Muscle of leg (tissue), 11 donors: ENCODE data around the gene PTPN7. TPM values are rescaled to one million over a fixed set of nuclear protein-coding genes. Genes with fewer than 3 reads are reported as not detected.

Source experiments
- DNase-seq: peaks from one replicate; pipeline ENCODE4 v3.0.0; 2013
- H3K27ac ChIP-seq: one replicate; pipeline ENCODE4 v1.5.1; 2013; ENCODE audit warnings: mild to moderate bottlenecking, low read length, control low read depth
- H3K27me3 ChIP-seq: one replicate; pipeline ENCODE4 v1.6.1; 2013; ENCODE audit warnings: low read length; ENCODE audit not compliant: control insufficient read depth, insufficient read depth
- H3K36me3 ChIP-seq: one replicate; pipeline ENCODE4 v1.6.1; 2013; ENCODE audit warnings: low read length; ENCODE audit not compliant: control insufficient read depth, insufficient read depth
- H3K4me1 ChIP-seq: one replicate; pipeline ENCODE4 v1.6.1; 2013; ENCODE audit warnings: low read length; ENCODE audit not compliant: control insufficient read depth, insufficient read depth
- H3K4me3 ChIP-seq: one replicate; pipeline ENCODE4 v1.5.1; 2013; ENCODE audit warnings: low read length, control low read depth
- H3K9me3 ChIP-seq: replicated peaks from 2 replicates; pipeline ENCODE4 v1.6.1; 2013; ENCODE audit warnings: low read depth, low read length; ENCODE audit not compliant: control insufficient read depth
- WGBS: methylation state at CpG from one replicate; pipeline ENCODE4 v1.1.5; 2013; ENCODE audit warnings: missing lambda C conversion rate; ENCODE audit not compliant: insufficient coverage; 5-methylcytosine and 5-hydroxymethylcytosine counted together
- polyA plus RNA-seq, 8 donors: library from polyadenylated mRNA; unstranded; fragments of 120-200 nt; gene quantifications; one replicate each; pipeline versions ENCODE4 v1.2.1 to v1.2.3, GENCODE V29; 2013; ENCODE audit warnings: inconsistent platforms in 1 of 8, low replicate concordance in 1 of 8; ENCODE audit not compliant: insufficient read length in 8 of 8, insufficient read depth in 1 of 8
- total RNA-seq: library from RNA; stranded (reverse); fragments of 120-200 nt; gene quantifications from one replicate; pipeline ENCODE4 v1.2.4, GENCODE V29; 2013

The PTPN7 gene
- total and polyA plus RNA-seq, 9 donors: 0.44 to 1.1 (median 0.60) TPM

GRCh38 chr1:202158810-202159533, 1.4 kb downstream of the PTPN7 start:
- peaks cover 2% of the 10 kb centered on the region for H3K27me3 ChIP-seq
- H3K36me3 ChIP-seq: no peaks in the 10 kb centered on the region
- H3K9me3 ChIP-seq: no peaks in the 10 kb centered on the region
- H3K27ac ChIP-seq: no peak overlapping the region
- WGBS: 88% methylated on average over 5 of the region's 10 CpGs
- H3K4me1 ChIP-seq: peaks cover 28% of the 10 kb centered on the region
- no peak for DNase-seq
- no peak overlapping the region for H3K4me3 ChIP-seq

GRCh38 chr1:202157945-202158344, 2.5 kb downstream of the PTPN7 start:
- 85% methylated on average over 6 of the region's 10 CpGs for WGBS
- H3K27me3 ChIP-seq: peaks cover 2% of the 10 kb centered on the region
- DNase-seq: no peak
- H3K4me1 ChIP-seq: peaks cover 28% of the 10 kb centered on the region
- H3K4me3 ChIP-seq: no peak overlapping the region
- H3K9me3 ChIP-seq: no peaks in the 10 kb centered on the region
- H3K27ac ChIP-seq: no peak overlapping the region
- H3K36me3 ChIP-seq: no peaks in the 10 kb centered on the region

GRCh38 chr1:202156590-202156989, 3.8 kb downstream of the PTPN7 start:
- WGBS: 66% methylated on average over 8 of the region's 8 CpGs
- Histone ChIP-seq H3K4me1 (peaks cover 19% of the 10 kb centered on the region), H3K27ac (no peak overlapping the region)

GRCh38 chr1:202155478-202156021, 4.9 kb downstream of the PTPN7 start:
- Histone ChIP-seq H3K4me3 (no peak overlapping the region), H3K9me3 (no peaks in the 10 kb centered on the region), H3K27ac (no peak overlapping the region), H3K4me1 (peaks cover 14% of the 10 kb centered on the region), H3K36me3 (no peaks in the 10 kb centered on the region), H3K27me3 (no peaks in the 10 kb centered on the region)
- WGBS: 20% methylated on average over 1 of the region's 8 CpGs
- no peak for DNase-seq

More at GRCh38 chr1:202156590-202156989, 3.8 kb downstream of the PTPN7 start:
- Histone ChIP-seq H3K27me3 (no peaks in the 10 kb centered on the region), H3K9me3 (no peaks in the 10 kb centered on the region), H3K4me3 (no peak overlapping the region), H3K36me3 (no peaks in the 10 kb centered on the region)
- DNase-seq: no peak

GRCh38 chr1:202154766-202155477, 5.5 kb downstream of the PTPN7 start:
- Histone ChIP-seq H3K27ac (no peak overlapping the region), H3K27me3 (no peaks in the 10 kb centered on the region), H3K4me1 (peaks cover 8% of the 10 kb centered on the region), H3K9me3 (no peaks in the 10 kb centered on the region), H3K4me3 (no peak overlapping the region), H3K36me3 (no peaks in the 10 kb centered on the region)
- WGBS: 20% methylated on average over 5 of the region's 11 CpGs
- DNase-seq: peak; percentile 69

GRCh38 chr1:202154148-202154765, 6.1 kb downstream of the PTPN7 start:
- DNase-seq: no peak
- Histone ChIP-seq H3K4me3 (no peak overlapping the region), H3K27ac (no peak overlapping the region), H3K27me3 (no peaks in the 10 kb centered on the region), H3K36me3 (no peaks in the 10 kb centered on the region), H3K4me1 (peaks cover 7% of the 10 kb centered on the region), H3K9me3 (no peaks in the 10 kb centered on the region)
- WGBS: 89% methylated on average over 4 of the region's 10 CpGs

- no peak overlapping the region for H3K27ac ChIP-seq
- no peaks in the 10 kb centered on the region for H3K27me3 ChIP-seq
- no peaks in the 10 kb centered on the region for H3K9me3 ChIP-seq
- DNase-seq: no peak
- H3K36me3 ChIP-seq: no peaks in the 10 kb centered on the region
- H3K4me1 ChIP-seq: peaks cover 7% of the 10 kb centered on the region
- 79% methylated on average over 2 of the region's 4 CpGs for WGBS
- H3K4me3 ChIP-seq: no peak overlapping the region
Measured at GRCh38 chr1:202153284-202153683, 7.1 kb downstream of the PTPN7 start.

- WGBS: 84% methylated on average over 5 of the region's 10 CpGs
- no peak overlapping the region for H3K27ac ChIP-seq
- no peaks in the 10 kb centered on the region for H3K36me3 ChIP-seq
Measured at GRCh38 chr1:202152399-202152798, 8.0 kb downstream of the PTPN7 start.

GRCh38 chr1:202151045-202151444, 9.4 kb downstream of the PTPN7 start:
- no peak for DNase-seq
- Histone ChIP-seq H3K4me1 (peaks cover 7% of the 10 kb centered on the region), H3K27me3 (no peaks in the 10 kb centered on the region), H3K36me3 (no peaks in the 10 kb centered on the region), H3K9me3 (no peaks in the 10 kb centered on the region), H3K4me3 (no peak overlapping the region), H3K27ac (no peak overlapping the region)
- WGBS: 90% methylated on average over 2 of the region's 2 CpGs

More at GRCh38 chr1:202152399-202152798, 8.0 kb downstream of the PTPN7 start:
- no peak for DNase-seq
- Histone ChIP-seq H3K4me1 (peaks cover 7% of the 10 kb centered on the region), H3K27me3 (no peaks in the 10 kb centered on the region), H3K4me3 (no peak overlapping the region), H3K9me3 (no peaks in the 10 kb centered on the region)

GRCh38 chr1:202150602-202151001, 9.8 kb downstream of the PTPN7 start:
- Histone ChIP-seq H3K4me3 (no peak overlapping the region), H3K4me1 (peaks cover 7% of the 10 kb centered on the region), H3K9me3 (no peaks in the 10 kb centered on the region), H3K36me3 (no peaks in the 10 kb centered on the region), H3K27ac (no peak overlapping the region), H3K27me3 (no peaks in the 10 kb centered on the region)
- no peak for DNase-seq
- 77% methylated on average over 8 of the region's 8 CpGs for WGBS
